Gastrocnemius medialis (tissue), 4 donors: Measurements from ENCODE around the gene ALS2CL. TPM values are rescaled to one million over a fixed set of nuclear protein-coding genes. Genes with fewer than 3 reads are reported as not detected.

ENCODE experiments used
- ATAC-seq, 2 donors: fragments of 150-250 bp; one replicate each; pipeline ENCODE4 v1.9.1; 2016
- DNase-seq, 2 donors: peaks; one replicate each; pipeline ENCODE4 v3.0.0-alpha.2; 2019
- H3K27ac ChIP-seq, 4 donors: fragments of 200-600 bp; sonication (generic); 1 replicate in 1 of 4; 2 replicates in 3 of 4; pipeline ENCODE4 v1.5.1; 2016 to 2018; ENCODE audit warnings: mild to moderate bottlenecking in 2 of 4, moderate library complexity in 1 of 4
- H3K27me3 ChIP-seq, 3 donors: fragments of 200-600 bp; sonication (generic) in 2 of 3; 1 replicate in 1 of 3; 2 replicates in 2 of 3; pipeline versions ENCODE4 v1.5.1 to v1.6.0; 2016 to 2019; ENCODE audit warnings: mild to moderate bottlenecking in 1 of 3, moderate library complexity in 1 of 3
- H3K36me3 ChIP-seq, 2 donors: fragments of 200-600 bp; sonication (generic) in 1 of 2; one replicate each; pipeline ENCODE4 v1.5.1; 2017 to 2018
- H3K4me1 ChIP-seq, 2 donors: fragments of 200-600 bp; sonication (generic) in 1 of 2; one replicate each; pipeline ENCODE4 v1.5.1; 2016 to 2017; ENCODE audit warnings: mild to moderate bottlenecking in 2 of 2
- H3K4me3 ChIP-seq, 4 donors: fragments of 200-600 bp; sonication (generic) in 3 of 4; 1 replicate in 1 of 4; 2 replicates in 3 of 4; pipeline ENCODE4 v1.5.1; 2016 to 2019; ENCODE audit warnings: mild to moderate bottlenecking in 2 of 4
- H3K9me3 ChIP-seq, 3 donors: fragments of 200-600 bp; sonication (generic) in 2 of 3; 1 replicate in 1 of 3; 2 replicates in 2 of 3; pipeline ENCODE4 v1.5.1; 2016 to 2019
- CTCF ChIP-seq, 5 experiments: fragments of 450-650 bp in 3 of 5; fragments of 200-600 bp in 2 of 5; sonication (generic) in 2 of 5; IDR thresholded peaks in 4 of 5; conservative IDR thresholded peaks in 1 of 5; 1 replicate in 4 of 5; 2 replicates in 1 of 5; pipeline ENCODE4 v1.5.1; 2016 to 2019; ENCODE audit warnings: antibody characterized with exemption in 5 of 5, mild to moderate bottlenecking in 3 of 5, moderate library complexity in 3 of 5
- POLR2A ChIP-seq, 2 donors: fragments of 450-650 bp; IDR thresholded peaks; one replicate each; pipeline ENCODE4 v1.6.1; 2017; ENCODE audit warnings: antibody characterized with exemption in 2 of 2, mild to moderate bottlenecking in 2 of 2, moderate library complexity in 2 of 2
- in situ Hi-C, 4 donors: fragments of 200-750 bp; cut with MboI; loops; one replicate each; pipeline versions ENCODE4 v1.15.0 to v1.8.0; 2017; ENCODE audit warnings: low sequenced_read_pairs in 4 of 4
- intact Hi-C: fragments of 100-400 bp; cut with DNase I; formaldehyde crosslinking; loops from one replicate; pipeline ENCODE4 v1.15.1; 2023; ENCODE audit warnings: low total_unique reads
- total RNA-seq, 4 donors: library from RNA; depleted of rRNA; stranded (reverse); fragments of >200 nt; gene quantifications; one replicate each; pipeline versions ENCODE4 v1.1.0 to v1.2.3, GENCODE V29; 2016

The ALS2CL gene
- total RNA-seq, 4 donors from 2014 or later: 3.8 to 13.2 (median 6.2) TPM

GRCh38 chr3:46628901-46629369 is 64.5 kb downstream of the ALS2CL start:
- peak; percentile 4 to 36 for ATAC-seq
- in situ Hi-C loops: loop anchor here in 2 of 4 donors (5.0 kb wide), 2 partner anchors 142 to 147 kb away; no protein-coding TSS in a partner anchor
- intact Hi-C loops: no loop called here
- peak in 1 of 2 donors; percentile 11 for DNase-seq
- no peak for TF ChIP-seq POLR2A (IDR thresholded peaks at IDR 0.05)
- no peak for TF ChIP-seq CTCF (IDR thresholded peaks at IDR 0.05 in 4 of 5, conservative IDR thresholded peaks at IDR 0.05 in 1 of 5)
- H3K27ac ChIP-seq: peak overlapping the region; percentile 64 to 80 (median 73)
- H3K4me3 ChIP-seq: no peak overlapping the region
- H3K9me3 ChIP-seq: no peaks in the 10 kb centered on the region
- H3K36me3 ChIP-seq: no peaks in the 10 kb centered on the region
- peaks cover 13 to 19% of the 10 kb centered on the region in 2 donors for H3K4me1 ChIP-seq
- H3K27me3 ChIP-seq: no peaks in the 10 kb centered on the region

- Histone ChIP-seq H3K36me3 (no peaks in the 10 kb centered on the region), H3K4me1 (peaks cover 13 to 19% of the 10 kb centered on the region in 2 donors), H3K9me3 (no peaks in the 10 kb centered on the region), H3K27ac (no peak overlapping the region), H3K4me3 (no peak overlapping the region), H3K27me3 (no peaks in the 10 kb centered on the region)
- in situ Hi-C loops: loop anchor here in 2 of 4 donors (5.0 kb wide), 2 partner anchors 140 to 145 kb away; no protein-coding TSS in a partner anchor
- intact Hi-C loops: no loop called here
- DNase-seq: no peak
- ATAC-seq: no peak
- TF ChIP-seq POLR2A (IDR thresholded peaks at IDR 0.05) (no peak), CTCF (IDR thresholded peaks at IDR 0.05 in 4 of 5, conservative IDR thresholded peaks at IDR 0.05 in 1 of 5) (no peak)
These were observed 66.4 kb downstream of the ALS2CL start for GRCh38 chr3:46627078-46627477.

GRCh38 chr3:46626039-46626438 is 67.4 kb downstream of the ALS2CL start:
- Histone ChIP-seq H3K36me3 (no peaks in the 10 kb centered on the region), H3K4me3 (no peak overlapping the region), H3K27ac (no peak overlapping the region), H3K4me1 (peaks cover 13 to 19% of the 10 kb centered on the region in 2 donors), H3K27me3 (no peaks in the 10 kb centered on the region), H3K9me3 (no peaks in the 10 kb centered on the region)
- ATAC-seq: no peak
- in situ Hi-C loops: loop anchor here in 2 of 4 donors (5.0 kb wide), 2 partner anchors 139 to 144 kb away; no protein-coding TSS in a partner anchor
- intact Hi-C loops: no loop called here
- DNase-seq: no peak
- TF ChIP-seq CTCF (IDR thresholded peaks at IDR 0.05 in 4 of 5, conservative IDR thresholded peaks at IDR 0.05 in 1 of 5): no peak
- no peak for TF ChIP-seq POLR2A (IDR thresholded peaks at IDR 0.05)

GRCh38 chr3:46624975-46625490 is 68.4 kb downstream of the ALS2CL start:
- TF ChIP-seq POLR2A (IDR thresholded peaks at IDR 0.05): no peak
- no peak for TF ChIP-seq CTCF (IDR thresholded peaks at IDR 0.05 in 4 of 5, conservative IDR thresholded peaks at IDR 0.05 in 1 of 5)
- Histone ChIP-seq H3K9me3 (no peaks in the 10 kb centered on the region), H3K36me3 (no peaks in the 10 kb centered on the region), H3K4me3 (no peak overlapping the region), H3K27me3 (no peaks in the 10 kb centered on the region), H3K4me1 (peaks cover 10 to 14% of the 10 kb centered on the region in 2 donors), H3K27ac (no peak overlapping the region)
- in situ Hi-C loops: loop anchor here in 2 of 4 donors (5.0 kb wide), 2 partner anchors 138 to 143 kb away; no protein-coding TSS in a partner anchor
- DNase-seq (no peak), ATAC-seq (no peak)
- intact Hi-C loops: no loop called here
